ENCODE data around the gene PEA15.

The PEA15 gene

DNA sequence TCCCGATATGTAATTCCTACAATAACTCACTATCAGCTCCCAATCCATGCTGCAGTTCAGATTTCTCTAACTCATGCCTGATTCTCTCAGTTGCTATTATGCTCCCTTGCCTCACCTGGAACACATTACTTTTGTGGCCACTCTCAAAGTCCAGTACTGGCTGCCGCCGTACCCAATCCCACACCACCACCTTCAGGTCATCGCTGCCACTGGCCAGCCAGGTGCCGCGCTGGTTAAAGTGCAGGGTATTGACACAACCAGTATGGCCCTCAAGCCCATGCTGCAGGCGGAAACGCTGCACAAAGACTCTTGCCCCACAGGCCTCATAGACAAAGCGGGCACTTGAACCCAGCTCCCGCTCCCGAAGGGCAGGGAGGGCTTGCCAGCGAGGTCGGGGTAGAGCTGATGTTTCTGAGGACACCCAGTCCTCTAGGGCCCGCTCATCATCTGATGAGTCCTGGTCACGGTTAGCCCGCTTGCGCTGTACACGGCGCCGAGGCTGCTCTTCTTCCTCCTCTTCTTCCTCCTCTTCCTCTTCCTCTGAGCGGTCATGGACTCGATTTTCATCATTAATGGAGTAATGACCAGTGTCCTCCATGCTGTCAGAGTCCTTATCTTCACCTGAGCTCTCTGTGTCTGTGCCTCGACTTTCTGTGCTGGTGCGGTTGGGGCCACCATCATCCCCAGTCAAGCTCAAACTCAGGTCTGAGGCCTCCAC, 34.6 kb downstream of the PEA15 start:
- DNase-seq (ENCODE audit: low read depth) = no peak

DNA sequence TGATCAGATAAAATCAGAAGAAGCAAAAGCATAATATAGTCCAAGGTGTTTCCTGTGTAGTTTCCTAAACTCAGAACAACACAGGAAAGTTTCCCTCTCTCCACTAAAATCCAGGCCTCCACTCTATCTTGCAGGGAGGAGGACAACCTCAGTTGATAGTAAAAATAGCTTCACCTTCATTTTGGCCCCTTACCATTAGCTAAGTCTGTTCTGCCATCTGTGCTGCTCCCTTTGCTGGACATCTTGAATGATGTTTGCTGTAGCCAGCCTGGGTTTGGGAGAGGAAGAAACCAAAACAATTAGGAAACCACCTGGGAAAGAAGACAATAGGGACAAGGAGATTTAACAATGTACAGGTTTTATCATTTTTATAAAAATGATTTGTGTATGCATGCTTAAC, 38.6 kb downstream of the PEA15 start:
- DNase-seq (ENCODE audit: low read depth) = no peak

DNA sequence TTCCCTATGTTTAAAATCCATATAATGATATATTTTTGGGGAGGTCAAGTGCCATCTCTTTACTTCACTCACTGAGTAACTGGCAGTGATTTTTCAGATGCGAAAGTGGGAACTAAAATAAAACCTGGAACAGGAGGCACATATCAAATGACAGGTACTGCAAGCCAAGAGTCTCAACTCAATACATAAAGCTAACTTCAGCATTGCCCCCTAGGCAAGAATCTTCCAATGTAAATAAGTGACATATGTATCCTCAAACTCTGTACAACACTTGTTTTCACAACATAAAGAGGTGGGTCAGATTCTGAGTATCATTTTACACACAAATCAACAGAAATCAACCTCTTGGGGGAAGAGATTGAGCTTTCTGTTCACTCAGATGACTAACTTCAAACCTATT, 39.0 kb downstream of the PEA15 start:
- DNase-seq (ENCODE audit: low read depth) = no peak

DNA sequence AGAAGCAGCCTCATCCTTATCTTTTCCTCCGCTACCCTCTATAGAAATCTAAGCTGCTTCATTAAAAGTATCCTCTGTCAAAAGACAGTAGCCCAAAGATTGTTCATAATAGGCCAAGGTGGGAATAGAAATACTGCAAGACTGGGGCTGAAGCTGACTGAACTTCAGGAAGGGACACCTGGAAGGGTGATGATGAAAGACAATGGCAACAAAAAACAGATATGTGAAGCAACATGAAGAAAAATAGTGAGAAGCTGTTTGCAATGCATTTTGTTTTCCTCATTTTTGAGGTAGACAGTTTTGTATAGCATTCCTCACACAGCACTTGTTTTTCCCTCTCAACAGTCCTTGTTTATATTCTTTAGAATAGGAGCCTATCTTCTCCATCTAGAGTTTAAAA, 40.2 kb downstream of the PEA15 start:
- DNase-seq (ENCODE audit: low read depth) = no peak

DNA sequence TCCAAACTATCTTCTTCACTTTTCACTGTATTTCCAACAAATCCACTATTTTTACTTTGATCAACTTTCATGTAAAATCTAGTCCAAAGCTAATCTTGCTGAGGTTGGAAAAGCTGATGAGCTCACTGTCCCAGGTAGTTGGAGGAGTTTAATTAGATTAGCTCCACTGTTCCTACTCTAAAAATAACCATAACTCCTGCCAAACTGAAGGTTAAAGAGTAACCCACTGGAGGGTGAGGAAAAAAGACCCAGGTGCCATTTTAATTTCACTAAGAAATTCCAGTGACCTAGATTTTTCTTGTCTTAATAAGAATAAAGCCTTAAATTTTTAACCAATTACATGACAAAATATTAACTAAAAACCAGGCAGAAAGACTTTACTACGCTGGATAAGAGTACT, 41.9 kb downstream of the PEA15 start:
- no peak for DNase-seq (ENCODE audit: low read depth)

DNA sequence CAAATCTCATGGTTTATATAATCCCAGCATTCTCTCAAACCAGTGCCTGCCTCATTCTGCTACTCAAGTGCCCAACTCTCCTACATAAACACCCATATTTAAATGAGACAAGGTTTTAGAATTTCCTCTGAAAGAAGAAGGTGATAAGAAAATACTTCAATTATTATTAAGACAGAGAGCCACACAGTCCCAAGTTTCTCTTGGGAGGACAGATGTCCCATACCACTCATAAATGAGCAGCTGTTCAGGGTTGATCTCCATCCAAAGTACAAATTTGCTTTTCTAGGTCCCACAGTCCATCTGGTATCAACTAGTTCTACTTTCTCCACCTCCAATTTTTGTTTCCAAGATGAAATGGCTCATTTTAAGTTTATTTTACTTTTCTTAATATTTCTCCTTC, 45.8 kb downstream of the PEA15 start:
- no peak for DNase-seq (ENCODE audit: low read depth)

DNA sequence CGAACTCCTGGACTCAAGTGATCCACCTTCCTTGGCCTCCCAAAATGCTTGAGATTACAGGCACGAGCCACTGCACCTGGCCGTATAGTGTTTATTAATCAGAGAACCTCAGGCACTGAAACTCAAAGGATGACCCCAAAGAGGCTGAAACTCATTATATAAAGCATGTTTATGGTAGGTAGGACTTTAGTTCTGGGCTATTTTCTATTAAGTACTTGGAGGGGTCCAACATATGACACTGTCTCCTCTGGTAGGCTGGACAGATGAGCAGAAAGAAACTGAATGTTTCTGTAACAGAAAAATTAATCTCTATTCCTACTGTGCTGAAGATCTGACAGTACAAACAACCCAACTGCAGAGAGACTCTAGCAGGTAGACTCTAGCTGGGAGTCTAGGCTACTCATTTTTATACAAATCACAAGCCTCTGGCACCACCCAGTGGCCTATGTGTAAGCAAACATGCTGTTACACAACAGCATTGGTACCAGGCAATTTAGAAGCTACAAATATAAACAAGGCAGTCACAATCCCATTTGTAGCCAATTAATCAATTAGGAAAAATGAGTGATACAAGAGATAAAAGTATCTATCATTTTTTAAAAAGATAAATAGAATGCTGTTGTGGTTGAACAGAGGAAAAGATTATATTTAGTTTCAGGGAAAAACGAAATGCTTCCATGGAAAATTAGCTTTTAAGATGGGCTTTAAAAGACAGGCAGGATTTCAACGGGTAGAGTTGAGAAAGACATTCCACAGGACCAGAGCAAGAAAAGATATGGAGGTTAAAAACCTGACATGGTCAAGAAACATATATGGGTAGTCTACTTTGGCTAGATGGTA, 46.7 kb downstream of the PEA15 start:
- peak; percentile 39 for DNase-seq (ENCODE audit: low read depth)

DNA sequence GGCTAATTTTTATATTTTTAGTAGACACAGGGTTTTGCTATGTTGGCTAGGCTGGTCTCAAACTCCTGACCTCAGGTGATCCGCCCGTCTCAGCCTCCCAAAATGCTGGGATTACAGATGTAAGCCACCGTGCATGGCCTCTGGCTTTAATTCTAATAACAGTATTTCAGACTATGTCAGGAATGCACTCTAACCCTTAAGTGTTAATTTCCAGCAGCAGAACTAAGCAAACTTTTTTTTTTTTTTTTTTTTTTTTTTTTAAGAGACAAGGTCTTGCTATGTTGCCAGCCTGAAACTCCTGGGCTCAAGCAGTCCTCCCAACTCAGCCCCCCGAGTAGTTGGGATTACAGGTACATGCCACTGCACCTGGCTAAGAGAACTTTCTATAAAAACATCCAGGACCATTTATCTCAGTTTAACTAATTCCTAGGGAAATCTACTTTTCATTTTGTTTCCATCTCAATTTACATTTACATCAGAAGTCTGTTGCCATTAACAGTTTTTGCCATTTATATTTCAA, 50.7 kb downstream of the PEA15 start:
- no peak for DNase-seq (ENCODE audit: low read depth)

DNA sequence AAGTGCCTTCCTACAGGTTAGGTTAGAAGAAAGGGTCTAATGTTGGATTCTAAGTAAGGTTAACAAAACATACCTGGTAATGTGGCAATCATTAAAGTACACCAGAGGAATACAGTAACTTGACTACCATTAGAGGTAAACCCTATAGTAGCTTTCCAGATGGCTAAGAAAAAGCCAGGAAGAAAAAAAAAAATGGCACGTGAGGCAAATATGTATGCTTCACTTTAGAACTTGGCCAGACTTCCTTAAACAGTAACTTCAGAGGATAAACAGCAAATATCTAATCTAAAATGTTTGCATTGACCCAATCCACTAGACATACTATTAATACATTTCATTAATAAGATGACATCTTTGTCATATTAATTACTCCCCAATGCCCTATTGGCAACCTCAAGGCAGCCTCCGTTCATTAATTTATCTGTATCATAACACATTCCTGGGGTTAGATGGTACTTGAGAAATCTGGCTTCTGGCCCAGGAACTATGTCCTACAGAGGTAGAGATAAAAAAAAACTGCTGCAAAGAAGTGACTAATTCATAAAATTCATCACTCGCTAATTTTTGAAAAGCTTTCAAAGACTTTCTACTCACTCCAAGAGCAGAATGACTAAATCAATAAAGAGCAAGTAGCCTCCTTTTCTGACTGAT, 51.3 kb downstream of the PEA15 start:
- no peak for DNase-seq (ENCODE audit: low read depth)

DNA sequence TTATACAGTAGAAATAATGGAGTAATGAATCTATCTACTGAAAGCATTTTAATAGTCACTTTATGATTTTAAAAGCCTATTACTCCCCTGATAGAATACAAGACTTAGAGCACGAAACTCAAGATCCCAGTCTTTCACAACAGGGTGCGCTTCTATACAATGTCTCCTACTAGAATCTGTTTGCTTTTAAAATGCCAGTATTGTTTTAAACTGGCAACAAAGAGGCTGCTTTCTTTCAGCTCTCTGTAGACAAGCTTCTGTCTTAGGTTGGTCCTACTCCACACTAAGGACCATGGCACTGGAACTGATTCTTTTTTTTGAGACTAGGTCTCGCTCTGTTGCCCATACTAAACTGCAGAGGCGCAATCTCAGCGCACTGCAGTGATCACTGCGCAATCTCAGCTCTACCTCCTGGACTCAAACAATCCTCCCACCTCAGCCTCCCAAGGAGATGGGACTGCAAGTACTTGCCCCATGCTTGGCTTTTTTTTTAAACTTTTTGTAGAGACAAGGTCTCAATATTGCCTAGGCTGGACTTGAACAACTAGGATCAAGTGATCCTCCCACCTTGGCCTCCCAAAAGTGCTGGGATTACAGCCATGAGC, 52.3 kb downstream of the PEA15 start:
- no peak for DNase-seq (ENCODE audit: low read depth)

DNA sequence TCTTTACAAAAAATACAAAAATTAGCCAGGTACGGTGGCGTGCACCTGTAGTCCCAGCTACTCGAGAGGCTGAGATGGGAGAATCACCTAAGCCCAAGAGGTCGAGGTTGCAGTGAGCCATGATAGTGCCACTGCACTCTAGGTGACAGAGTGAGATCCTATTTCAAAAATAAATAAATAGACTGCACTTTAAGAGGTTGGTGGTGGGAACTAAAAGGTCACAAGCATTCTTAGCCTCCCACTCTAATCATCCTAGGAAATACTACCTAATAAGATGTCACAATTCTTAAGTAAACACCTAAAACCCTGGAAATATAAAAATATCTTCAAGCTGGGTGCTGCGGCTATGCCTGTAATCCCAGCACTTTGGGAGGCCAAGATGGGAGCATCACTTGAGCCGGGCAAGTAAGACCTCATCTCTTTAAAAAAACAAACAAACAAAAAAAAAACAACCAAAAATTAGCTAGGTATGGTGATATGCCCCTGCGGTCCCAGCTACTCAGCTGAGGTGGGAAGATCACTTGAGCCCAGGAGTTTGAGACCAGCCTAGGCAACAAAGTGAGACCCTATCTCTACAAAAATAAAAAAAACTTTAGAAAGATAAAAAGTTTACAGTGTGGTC, 53.1 kb downstream of the PEA15 start:
- no peak for DNase-seq (ENCODE audit: low read depth)

DNA sequence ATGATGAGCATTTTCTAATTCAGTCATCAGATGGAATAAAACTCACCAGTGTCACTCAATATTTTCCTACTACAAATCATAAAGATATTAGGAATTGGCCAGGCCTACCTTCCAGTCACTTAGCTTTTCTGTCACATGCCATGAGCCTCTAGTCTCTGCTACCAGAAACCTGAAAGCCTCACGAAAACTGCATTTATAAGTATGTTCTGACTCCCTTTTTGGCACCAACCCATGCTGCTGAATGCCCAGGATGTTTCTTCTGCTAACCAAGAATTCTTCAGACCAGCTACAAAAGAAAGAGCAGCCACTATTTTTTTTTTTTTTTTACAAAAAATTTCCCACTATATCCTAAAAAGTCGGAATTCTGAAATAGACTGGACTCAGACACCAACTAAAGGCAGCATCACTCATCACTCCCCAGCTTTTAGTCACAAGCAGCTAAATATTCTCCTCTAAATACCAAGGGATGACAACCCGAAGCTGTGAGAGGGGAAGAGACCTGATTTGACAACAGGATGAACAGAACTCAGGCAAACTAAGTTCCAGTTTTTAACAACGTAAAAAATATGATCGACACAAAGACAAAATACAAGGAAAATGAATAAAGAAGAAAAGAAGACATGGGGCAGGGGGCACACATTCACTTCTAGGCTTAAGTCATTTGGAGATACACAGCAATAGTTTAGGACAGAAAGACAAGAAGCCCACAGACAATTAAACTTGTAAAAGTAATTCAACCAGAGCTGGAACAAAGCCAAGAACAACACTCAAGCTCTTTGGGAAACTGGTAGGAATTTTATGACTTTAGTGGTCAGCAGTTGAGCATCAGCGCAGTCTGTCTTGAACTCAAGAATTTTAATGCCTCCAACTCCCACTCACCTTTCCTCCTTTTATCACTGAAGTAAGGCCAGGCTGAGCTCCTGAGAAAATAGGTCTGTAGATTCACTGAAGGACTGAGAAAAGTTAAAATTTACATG, 55.5 kb downstream of the PEA15 start:
- no peak for DNase-seq (ENCODE audit: low read depth)

DNA sequence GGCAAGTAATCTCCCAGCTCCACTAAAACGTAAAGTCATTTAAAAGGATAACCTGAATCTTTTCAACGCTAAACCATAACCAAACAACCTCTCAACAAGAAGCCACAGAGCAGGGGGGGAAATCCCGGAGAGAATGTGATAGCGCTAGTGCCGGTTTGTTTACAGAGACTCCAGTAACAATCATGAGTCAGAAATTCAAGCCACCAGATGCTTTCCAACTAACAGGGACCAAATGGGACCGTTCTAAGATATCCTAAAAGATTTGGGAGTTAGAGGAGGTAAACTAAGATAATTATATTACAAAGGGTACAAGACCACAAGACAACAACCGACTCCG, 56.3 kb downstream of the PEA15 start:
- DNase-seq (ENCODE audit: low read depth) = peak; percentile 56

DNA sequence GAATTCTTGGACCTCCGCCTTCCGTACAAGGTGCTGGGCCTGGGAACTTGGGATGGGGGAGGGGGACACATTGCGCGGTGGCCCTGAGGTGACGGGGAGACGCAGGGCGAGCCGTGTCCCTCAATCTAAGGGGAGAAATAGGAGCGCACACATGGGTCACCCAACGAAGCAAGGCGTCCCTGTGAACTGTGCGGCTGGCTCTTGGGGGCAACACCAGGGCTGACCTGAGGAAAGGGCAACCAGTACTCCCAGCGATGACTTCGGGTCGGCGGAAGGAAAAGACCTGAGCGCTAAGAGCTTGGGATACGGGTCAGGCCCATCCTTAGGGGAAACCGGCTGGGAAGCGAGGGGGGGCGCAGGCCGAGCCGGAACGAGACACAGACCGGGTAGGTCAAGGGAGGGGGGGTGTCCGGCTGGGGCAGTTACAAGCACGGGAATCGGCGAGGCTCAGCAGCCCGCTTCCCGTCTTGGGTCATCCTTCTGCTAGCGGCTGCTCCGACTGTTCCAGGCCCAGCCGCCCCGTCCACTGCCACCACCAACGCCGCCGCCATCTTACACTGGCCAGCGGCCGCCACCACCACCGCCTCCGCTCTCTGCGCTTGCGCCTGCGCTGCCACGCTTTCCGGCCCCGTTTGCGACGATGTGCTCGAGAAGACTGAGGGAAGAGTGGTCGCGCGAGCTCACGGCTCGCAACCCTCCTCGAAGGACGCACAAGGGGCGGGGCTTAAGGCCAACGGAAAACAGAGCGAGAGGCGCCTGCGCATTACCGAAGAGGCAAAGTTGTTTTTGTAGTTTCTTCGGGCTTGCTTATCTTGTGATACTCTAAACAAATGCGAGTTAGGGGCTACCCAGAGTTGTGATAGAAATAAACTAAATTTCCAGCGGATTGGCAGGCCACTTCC, 57.0 kb downstream of the PEA15 start, which contains the start of gene DCAF8:
DCAF8 (minus strand) TSS at position 657 of the 902 bp plus-strand sequence. CDS start 18,541 bp downstream, outside the sequence.
- peak; percentile 98 for DNase-seq (ENCODE audit: low read depth)

DNA sequence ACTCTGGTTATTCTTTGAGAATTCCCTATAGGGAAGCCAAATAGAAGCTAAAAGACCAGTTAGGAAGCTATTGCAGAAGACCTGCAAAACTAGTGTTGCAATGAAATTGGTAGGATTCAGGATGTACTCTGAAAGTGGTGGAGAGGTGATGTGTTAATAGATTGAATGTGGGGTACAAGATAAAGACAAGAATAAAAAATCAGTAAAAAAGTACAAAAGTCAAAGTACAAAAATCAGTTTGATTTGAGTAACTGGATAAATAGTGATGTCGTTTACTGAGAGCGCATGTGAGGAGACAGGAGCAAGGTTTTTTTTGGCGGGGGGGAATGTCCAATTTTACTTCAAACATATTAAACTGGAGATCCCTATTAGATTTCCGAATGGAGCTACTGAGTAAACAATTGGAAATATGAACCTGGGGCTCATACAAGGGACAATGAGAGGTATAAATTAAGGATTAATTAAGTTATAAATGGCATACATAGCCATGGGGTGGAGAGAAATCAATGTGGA, 59.7 kb downstream of the PEA15 start:
- DNase-seq (ENCODE audit: low read depth) = no peak
